ENCODE results near the gene SERTAD3.
"Not testable (repeated sequence)": the region's sequence is repeated elsewhere in the genome, so short reads cannot be mapped to it uniquely, and the experiment has no call there.

Gene SERTAD3

GRCh38 chr19:40457953-40458596, 13.9 kb upstream of the SERTAD3 start:
- DNase-seq (ENCODE audit: low read depth in 2 of 2) = no peak

GRCh38 chr19:40457048-40457447, 12.9 kb upstream of the SERTAD3 start:
- no peak for DNase-seq (ENCODE audit: low read depth in 2 of 2)

DNA sequence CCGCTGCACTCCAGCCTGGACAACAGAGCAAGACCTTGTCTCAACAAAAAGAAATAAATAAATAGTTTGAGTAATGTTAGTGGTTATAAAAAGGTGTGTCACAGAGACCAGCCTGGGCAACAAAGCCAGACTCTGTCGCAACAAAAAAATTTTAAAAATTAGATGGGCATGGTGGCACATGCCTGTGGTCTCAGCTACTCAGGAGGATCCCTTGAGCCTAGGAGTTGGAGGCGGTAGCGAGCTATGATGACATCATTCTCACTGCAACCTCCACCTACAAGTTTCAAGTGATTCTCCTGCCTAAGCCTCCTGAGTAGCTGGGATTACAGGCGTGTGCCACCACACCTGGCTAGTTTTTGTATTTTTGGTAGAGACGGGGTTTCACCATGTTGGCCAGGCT, 9.8 kb upstream of the SERTAD3 start:
- not testable (repeated sequence) for DNase-seq (ENCODE audit: low read depth in 2 of 2)

- no peak for DNase-seq (ENCODE audit: low read depth in 2 of 2)
These were observed 9.1 kb upstream of the SERTAD3 start for GRCh38 chr19:40453151-40453735.

DNA sequence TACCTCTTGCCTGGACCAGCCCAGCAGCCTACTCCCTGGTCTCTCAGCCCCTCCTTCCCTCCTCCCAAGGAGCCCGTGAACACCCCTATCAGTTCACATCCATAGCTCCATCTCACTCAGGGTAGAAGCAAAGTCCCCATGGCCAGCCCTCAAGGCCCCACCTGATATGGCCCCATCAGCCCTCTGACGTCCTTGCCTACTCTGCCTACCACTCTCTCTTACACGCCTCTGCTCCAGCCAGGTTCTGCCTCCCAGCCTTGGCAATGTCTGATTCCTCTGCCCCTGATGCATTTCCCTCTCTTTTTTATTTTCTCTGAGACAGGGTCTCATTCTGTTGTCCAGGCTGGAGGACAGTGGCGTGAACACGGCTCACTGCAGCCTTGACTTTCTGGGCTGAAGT, 7.9 kb upstream of the SERTAD3 start:
- no peak for DNase-seq (ENCODE audit: low read depth in 2 of 2)

DNA sequence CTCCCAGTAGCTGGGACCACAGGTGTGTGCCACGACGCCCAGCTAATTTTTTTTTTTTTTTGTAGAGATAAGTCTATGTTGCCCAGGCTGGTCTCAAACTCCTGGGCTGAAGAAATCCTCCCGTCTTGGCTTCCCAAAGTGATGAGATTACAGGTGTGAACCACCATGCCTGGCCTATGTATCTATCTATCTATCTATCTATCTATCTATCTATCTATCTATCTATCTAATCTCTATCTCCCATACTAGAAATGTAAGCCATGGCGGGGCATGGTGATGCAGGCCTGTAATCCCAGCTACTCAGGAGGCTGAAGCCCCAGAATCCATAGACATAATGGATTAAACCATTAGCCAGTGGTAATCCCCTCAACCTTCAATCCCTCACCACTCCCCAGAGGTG, 6.5 kb upstream of the SERTAD3 start:
- DNase-seq (ENCODE audit: low read depth in 2 of 2) = no peak

- DNase-seq (ENCODE audit: low read depth in 2 of 2) = no peak
These were observed 5.4 kb upstream of the SERTAD3 start for GRCh38 chr19:40449506-40449905.

GRCh38 chr19:40446263-40446784, 2.2 kb upstream of the SERTAD3 start:
- DNase-seq (ENCODE audit: low read depth in 2 of 2) = no peak

DNA sequence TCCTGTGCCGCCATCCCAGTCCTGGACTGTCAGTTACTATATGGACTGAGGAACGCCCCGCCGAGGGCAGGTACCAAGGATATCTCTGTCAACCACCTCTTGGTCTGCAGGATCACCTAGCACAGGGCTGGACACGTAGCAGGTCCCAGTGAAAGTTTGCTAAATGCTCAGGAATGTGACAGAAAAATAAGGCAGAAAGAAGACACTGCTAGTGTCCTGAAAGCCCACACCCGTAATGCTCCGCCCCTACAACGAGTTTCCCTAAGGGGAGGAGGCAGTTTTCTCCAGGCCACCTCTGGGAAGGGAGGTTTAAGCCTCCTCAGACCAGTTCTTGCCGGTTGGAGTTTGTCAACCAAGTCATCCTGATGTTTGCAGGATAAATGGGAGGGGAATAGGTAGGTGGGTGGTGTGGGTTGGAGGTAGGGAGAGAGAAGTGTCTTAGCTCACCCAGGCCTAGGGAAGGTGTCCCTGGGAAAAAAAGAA, 1.7 kb upstream of the SERTAD3 start:
- no peak for DNase-seq (ENCODE audit: low read depth in 2 of 2)

- no peak for DNase-seq (ENCODE audit: low read depth in 2 of 2)
These were observed 734 bp upstream of the SERTAD3 start for GRCh38 chr19:40444825-40445312.

GRCh38 chr19:40443131-40443999, 770 bp downstream of the SERTAD3 start:
- peak; percentile 99 for DNase-seq (ENCODE audit: low read depth in 2 of 2)

DNA sequence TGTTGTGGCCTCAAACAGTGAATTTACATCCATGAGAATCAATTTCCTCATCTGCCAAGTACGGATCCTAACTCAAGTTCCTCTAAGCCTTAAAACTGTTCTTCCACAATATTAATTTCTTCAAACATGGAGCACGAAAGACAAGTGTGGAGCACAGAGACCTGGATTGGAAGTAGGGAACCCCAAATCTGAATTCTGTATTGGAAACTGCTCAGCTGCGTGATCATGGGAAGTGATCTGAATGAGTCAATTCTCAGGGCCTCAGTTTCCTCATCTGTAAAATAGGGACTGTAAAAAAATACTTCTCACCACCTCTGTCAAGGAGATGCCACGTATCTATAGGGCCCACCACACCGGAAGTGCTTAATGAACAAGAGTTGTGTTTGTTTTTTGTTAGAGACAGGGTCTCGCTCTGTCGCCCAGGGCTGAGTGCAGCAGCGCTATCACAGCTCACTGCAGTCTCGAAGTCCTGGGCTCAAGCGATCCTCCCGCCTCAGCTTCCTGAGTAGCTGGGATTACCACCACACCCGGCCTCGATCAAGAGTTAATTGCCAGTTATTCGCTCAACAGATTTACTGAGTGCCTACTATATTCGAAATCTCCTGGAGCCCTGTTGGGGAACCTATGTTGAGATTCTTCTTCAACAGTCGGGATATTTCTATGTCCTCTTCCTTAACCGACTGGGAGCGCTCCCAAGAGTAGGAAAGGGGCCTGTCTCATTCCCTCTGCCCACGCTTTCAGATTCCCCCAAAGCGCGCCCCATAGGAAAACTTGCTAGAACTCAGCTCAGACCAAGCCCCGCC, 1.6 kb downstream of the SERTAD3 start:
- DNase-seq (ENCODE audit: low read depth in 2 of 2) = no peak

GRCh38 chr19:40441719-40442253, 2.3 kb downstream of the SERTAD3 start:
- DNase-seq (ENCODE audit: low read depth in 2 of 2) = no peak

DNA sequence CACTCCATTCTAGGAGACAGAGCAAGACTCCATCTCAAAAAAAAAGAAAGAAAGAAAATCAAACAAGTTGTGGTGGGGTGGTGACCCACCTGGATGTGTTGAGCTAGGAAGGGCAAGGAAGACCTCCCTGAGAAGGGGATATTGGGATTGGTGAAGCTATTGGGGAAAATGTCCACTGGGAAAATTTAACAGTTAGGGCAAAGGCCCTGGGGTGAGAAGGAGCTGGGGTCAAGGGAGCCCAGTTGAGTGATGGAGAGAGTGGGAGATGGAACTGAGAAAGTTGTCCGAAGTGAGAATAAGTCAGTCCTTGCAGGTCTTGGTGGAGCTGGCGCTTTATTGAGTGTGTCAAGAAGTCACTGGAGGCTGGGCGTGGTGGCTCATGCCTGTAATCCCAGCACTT, 5.9 kb downstream of the SERTAD3 start:
- DNase-seq (ENCODE audit: low read depth in 2 of 2) = no peak

DNA sequence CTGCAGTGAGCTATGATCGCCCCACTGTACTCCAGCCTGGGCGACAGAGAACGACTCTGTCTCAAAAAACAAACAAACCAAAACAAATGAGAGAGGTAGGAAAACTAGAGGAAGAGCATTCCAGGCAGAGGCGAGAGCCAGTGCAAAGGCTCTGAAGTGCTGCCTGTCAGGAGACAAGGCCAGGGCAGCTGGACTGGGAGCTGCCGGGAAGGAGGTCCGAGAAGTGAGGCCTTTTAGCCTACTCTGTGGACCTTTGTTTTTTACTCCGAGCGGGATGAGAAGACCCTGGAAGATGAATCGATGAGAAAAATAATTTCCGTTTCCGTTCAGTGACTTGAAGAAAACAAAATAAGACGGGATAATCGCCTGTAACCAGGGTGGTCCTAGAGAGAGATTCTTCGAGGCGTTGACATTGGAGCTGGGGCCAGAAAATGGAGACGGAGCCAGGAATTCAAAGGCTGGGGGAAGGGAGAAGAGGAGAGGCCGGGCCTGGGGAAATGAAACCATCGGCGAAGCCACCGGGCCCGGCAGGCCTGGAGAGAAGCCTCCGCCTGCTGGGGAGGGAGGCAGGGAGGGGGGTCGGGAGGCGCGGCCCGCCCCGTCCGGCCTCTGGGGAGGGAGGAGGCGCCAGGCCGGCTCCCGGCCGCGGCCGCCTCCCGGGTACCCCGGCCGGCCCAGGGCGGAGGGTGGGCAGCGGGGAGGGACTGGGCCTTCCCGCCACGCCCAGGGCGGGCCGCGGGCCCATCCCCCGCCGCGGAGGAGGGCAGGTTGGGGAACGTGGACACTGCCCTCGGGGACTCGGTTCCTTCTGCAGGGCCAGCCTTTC, 10.5 kb downstream of the SERTAD3 start:
- peak in 1 of 2 donors; percentile 44 for DNase-seq (ENCODE audit: low read depth in 2 of 2)

GRCh38 chr19:40432760-40433159, 11.4 kb downstream of the SERTAD3 start:
- not testable (repeated sequence) for DNase-seq (ENCODE audit: low read depth in 2 of 2)

- DNase-seq (ENCODE audit: low read depth in 2 of 2) = no peak
These were observed 12.4 kb downstream of the SERTAD3 start for GRCh38 chr19:40431698-40432097.

- DNase-seq (ENCODE audit: low read depth in 2 of 2) = not testable (repeated sequence)
These were observed 13.9 kb downstream of the SERTAD3 start for GRCh38 chr19:40430242-40430641.

DNA sequence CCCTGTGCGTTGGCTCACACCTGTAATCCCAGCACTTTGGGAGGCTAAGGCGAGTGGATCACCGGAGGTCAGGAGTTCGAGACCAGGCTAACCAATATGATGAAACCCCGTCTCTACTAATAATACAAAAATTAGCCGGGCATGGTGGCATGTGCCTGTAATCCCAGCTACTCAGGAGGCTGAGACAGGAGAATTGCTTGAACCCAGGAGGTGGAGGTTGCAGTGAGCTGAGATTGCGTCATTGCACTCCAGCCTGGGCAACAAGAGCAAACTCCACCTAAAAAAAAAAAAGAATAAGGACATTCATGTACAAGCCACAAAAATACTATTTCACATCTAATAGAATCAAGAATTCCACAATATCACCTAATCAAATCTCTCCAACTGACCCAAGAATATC, 15.9 kb downstream of the SERTAD3 start:
- not testable (repeated sequence) for DNase-seq (ENCODE audit: low read depth in 2 of 2)

Measured in stimulated activated CD8-positive, alpha-beta memory T cell treated with anti-CD3 and anti-CD28 coated beads, Interleukin-7, amount 100 ng/mL, for 4 hours (primary cell).